Muscle layer of colon (tissue), 2 donors: Measurements from ENCODE around the gene RRP8.

Experiments used
- H3K27ac ChIP-seq: one replicate; pipeline ENCODE4 v1.7.0; 2013; ENCODE audit warnings: low read depth, mild to moderate bottlenecking, low read length, moderate library complexity
- H3K27me3 ChIP-seq, 2 donors: one replicate each; pipeline ENCODE4 v1.7.0; 2013; ENCODE audit warnings: low read length in 2 of 2, mild to moderate bottlenecking in 2 of 2; ENCODE audit not compliant: insufficient read depth in 2 of 2, control insufficient read depth in 1 of 2
- H3K36me3 ChIP-seq: one replicate; pipeline ENCODE4 v1.7.0; 2013; ENCODE audit warnings: mild to moderate bottlenecking, low read length; ENCODE audit not compliant: insufficient read depth
- H3K4me1 ChIP-seq: one replicate; pipeline ENCODE4 v1.7.0; 2013; ENCODE audit warnings: mild to moderate bottlenecking, low read length; ENCODE audit not compliant: insufficient read depth
- H3K4me3 ChIP-seq, 2 donors: one replicate each; pipeline ENCODE4 v1.7.0; 2013; ENCODE audit warnings: low read length in 2 of 2, low read depth in 1 of 2, mild to moderate bottlenecking in 1 of 2, moderate library complexity in 1 of 2
- H3K9ac ChIP-seq: one replicate; pipeline ENCODE4 v1.7.0; 2013; ENCODE audit warnings: low read length
- H3K9me3 ChIP-seq: one replicate; pipeline ENCODE4 v1.7.0; 2013; ENCODE audit warnings: mild to moderate bottlenecking, low read length
- donor health status: abdominal sarcoma.
- donor health status: Adenocarcinoma of cecum.

RRP8 gene

GRCh38 chr11:6557063-6557462 is 46.4 kb downstream of the RRP8 start:
- Histone ChIP-seq H3K9ac (no peak overlapping the region), H3K4me3 (no peak overlapping the region), H3K9me3 (no peaks in the 10 kb centered on the region), H3K4me1 (no peaks in the 10 kb centered on the region), H3K36me3 (no peaks in the 10 kb centered on the region), H3K27me3 (no peaks in the 10 kb centered on the region), H3K27ac (no peak overlapping the region)

- Histone ChIP-seq H3K27me3 (no peaks in the 10 kb centered on the region), H3K4me1 (no peaks in the 10 kb centered on the region), H3K4me3 (no peak overlapping the region), H3K9me3 (no peaks in the 10 kb centered on the region), H3K9ac (no peak overlapping the region), H3K36me3 (no peaks in the 10 kb centered on the region), H3K27ac (no peak overlapping the region)
Measured at GRCh38 chr11:6556139-6556949, 47.1 kb downstream of the RRP8 start.

- Histone ChIP-seq H3K4me1 (no peaks in the 10 kb centered on the region), H3K4me3 (no peak overlapping the region), H3K27me3 (no peaks in the 10 kb centered on the region), H3K27ac (no peak overlapping the region), H3K36me3 (no peaks in the 10 kb centered on the region), H3K9me3 (no peaks in the 10 kb centered on the region), H3K9ac (no peak overlapping the region)
Measured at GRCh38 chr11:6554828-6555706, 48.3 kb downstream of the RRP8 start.

DNA sequence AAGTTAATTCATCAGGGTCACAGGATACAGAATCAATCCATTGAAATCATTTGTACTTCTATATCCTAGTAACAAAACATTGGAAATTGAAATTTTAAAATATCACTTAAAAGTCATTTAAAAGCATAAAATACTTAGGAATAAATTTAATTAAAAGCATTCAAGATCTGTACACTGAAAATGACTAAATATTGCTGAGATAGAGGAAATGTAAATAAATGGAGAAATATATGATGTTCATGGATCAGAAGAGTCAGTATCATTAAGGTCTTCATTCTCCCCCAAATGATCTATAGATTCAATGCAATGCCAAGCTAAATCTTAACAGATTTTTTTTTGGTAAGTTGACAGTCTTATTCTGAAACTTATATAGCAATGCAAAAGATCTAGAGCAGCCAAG is 49.8 kb downstream of the RRP8 start:
- H3K9me3 ChIP-seq, result no peaks in the 10 kb centered on the region
- H3K36me3 ChIP-seq, result no peaks in the 10 kb centered on the region
- H3K27ac ChIP-seq, result no peak overlapping the region
- H3K9ac ChIP-seq, result no peak overlapping the region
- no peaks in the 10 kb centered on the region for H3K4me1 ChIP-seq
- no peaks in the 10 kb centered on the region for H3K27me3 ChIP-seq
- H3K4me3 ChIP-seq, result no peak overlapping the region

DNA sequence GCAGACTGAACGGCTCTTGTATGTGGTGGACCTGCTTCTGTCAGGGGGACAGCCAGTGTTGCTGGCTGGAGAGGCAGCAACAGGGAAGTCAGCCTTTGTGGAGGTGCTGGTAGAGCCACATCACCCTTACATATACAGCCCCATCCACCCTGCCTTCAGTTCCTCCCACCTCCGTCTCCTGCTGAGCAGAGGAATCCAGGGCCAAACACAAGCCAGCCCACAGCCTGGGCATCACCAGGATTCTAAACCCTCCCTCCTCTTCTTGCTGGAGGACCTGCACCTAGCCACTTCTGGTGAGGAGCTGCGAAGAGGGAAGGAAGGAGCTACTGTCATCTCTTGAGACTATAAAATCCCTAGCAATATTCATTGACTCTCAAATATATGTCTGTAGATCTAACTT is 54.8 kb downstream of the RRP8 start:
- H3K36me3 ChIP-seq, result peaks cover 5% of the 10 kb centered on the region
- H3K4me3 ChIP-seq, result no peak overlapping the region
- H3K27ac ChIP-seq, result no peak overlapping the region
- no peak overlapping the region for H3K9ac ChIP-seq
- no peaks in the 10 kb centered on the region for H3K4me1 ChIP-seq
- no peaks in the 10 kb centered on the region for H3K9me3 ChIP-seq
- H3K27me3 ChIP-seq, result no peaks in the 10 kb centered on the region

DNA sequence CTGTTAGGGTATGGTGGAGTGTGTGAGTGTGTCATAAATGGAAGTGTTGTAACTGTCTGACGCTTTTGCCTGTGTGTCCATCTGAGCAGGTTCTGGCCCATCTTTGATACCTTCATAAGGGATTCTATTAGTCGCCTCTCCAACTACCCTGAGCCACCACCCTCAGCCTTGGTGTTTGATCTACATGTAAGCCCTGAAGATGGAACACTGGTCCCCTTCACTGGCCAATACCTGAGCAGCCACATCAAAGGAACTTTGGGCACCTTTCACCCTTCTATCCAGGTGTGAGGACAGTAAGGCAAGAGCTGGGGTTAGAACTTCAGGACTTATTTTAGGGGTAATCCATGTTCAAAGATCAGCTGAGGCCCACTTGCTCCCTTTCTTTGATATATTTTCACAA is 55.3 kb downstream of the RRP8 start:
- Histone ChIP-seq H3K27ac (no peak overlapping the region), H3K36me3 (peaks cover 5% of the 10 kb centered on the region), H3K4me3 (no peak overlapping the region), H3K9ac (no peak overlapping the region), H3K27me3 (no peaks in the 10 kb centered on the region), H3K9me3 (no peaks in the 10 kb centered on the region), H3K4me1 (no peaks in the 10 kb centered on the region)

- Histone ChIP-seq H3K4me3 (no peak overlapping the region), H3K9me3 (no peaks in the 10 kb centered on the region), H3K27ac (no peak overlapping the region), H3K4me1 (no peaks in the 10 kb centered on the region), H3K36me3 (peaks cover 5% of the 10 kb centered on the region), H3K27me3 (no peaks in the 10 kb centered on the region), H3K9ac (no peak overlapping the region)
Measured at GRCh38 chr11:6547177-6547576, 56.2 kb downstream of the RRP8 start.

DNA sequence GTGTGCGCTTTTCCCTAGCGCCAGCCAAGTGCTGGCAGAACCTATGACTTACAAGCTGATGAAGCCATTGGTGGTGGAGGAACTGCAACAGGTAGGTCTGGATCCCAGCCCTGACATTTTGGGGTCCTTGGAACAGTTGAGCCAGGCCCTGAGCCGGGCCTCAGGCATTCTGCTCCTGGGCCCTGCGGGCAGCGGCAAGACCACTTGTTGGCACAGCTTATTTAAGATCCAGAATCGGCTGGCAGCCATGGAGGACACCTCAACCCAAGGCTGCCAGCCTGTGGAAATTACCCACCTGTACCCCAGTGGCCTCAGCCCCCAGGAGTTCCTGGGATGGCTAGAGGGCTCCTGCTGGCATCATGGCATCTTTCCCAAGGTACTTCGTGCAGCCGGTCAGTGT is 56.7 kb downstream of the RRP8 start:
- no peaks in the 10 kb centered on the region for H3K9me3 ChIP-seq
- no peak overlapping the region for H3K4me3 ChIP-seq
- no peaks in the 10 kb centered on the region for H3K27me3 ChIP-seq
- H3K9ac ChIP-seq, result no peak overlapping the region
- H3K36me3 ChIP-seq, result peaks cover 5% of the 10 kb centered on the region
- no peaks in the 10 kb centered on the region for H3K4me1 ChIP-seq
- H3K27ac ChIP-seq, result no peak overlapping the region

GRCh38 chr11:6545917-6546605 is 57.4 kb downstream of the RRP8 start:
- peaks cover 5% of the 10 kb centered on the region for H3K36me3 ChIP-seq
- H3K4me1 ChIP-seq, result no peaks in the 10 kb centered on the region
- no peak overlapping the region for H3K4me3 ChIP-seq
- H3K27ac ChIP-seq, result no peak overlapping the region
- no peak overlapping the region for H3K9ac ChIP-seq
- H3K27me3 ChIP-seq, result no peaks in the 10 kb centered on the region
- no peaks in the 10 kb centered on the region for H3K9me3 ChIP-seq
